IMR-90 (cell line): Measurements from ENCODE around the gene UTP4. TPM values are rescaled to one million over a fixed set of nuclear protein-coding genes. Genes with fewer than 3 reads are reported as not detected.

Experiments
- ATAC-seq: fragments of 200-7000 bp; cut with Tn5 transposase; 2 replicates; pipeline ENCODE4 v1.9.1; 2020; ENCODE audit warnings: low read depth, mild to moderate bottlenecking, moderate library complexity
- BruUV-seq: library from RNA; stranded (reverse); fragments of 400-500 nt; replicated peaks from 2 replicates; lab custom pipeline; 2021; lab: Mats Ljungman, UMichigan
- CTCF ChIA-PET: fragments of 300-600 bp; formaldehyde crosslinking; extraction: SDS; loops from one replicate; lab custom pipeline; 2021; ENCODE audit warnings: antibody characterized with exemption; lab: Yijun Ruan, JAX
- POLR2A ChIA-PET: fragments of 300-600 bp; sonication (Branson Sonifier 250); formaldehyde crosslinking; loops from one replicate; lab custom pipeline; 2022; ENCODE audit warnings: antibody characterized with exemption; ENCODE audit not compliant: unreplicated experiment; lab: Charles Lee
- DNase-seq: peaks from one replicate; pipeline ENCODE4 v3.0.0; 2013
- H2AFZ ChIP-seq: replicated peaks from 2 replicates; pipeline ENCODE3; 2013; ENCODE audit warnings: low read length, mild to moderate bottlenecking; ENCODE audit not compliant: poor library complexity
- H2AK5ac ChIP-seq: 2 replicates; pipeline ENCODE4 v1.6.1; 2013; ENCODE audit warnings: low read depth, low read length, inconsistent platforms
- H2AK9ac ChIP-seq: replicated peaks from 2 replicates; pipeline ENCODE3; 2013; ENCODE audit warnings: mild to moderate bottlenecking, low read depth, low read length, moderate library complexity; ENCODE audit not compliant: poor library complexity
- H2BK120ac ChIP-seq: 2 replicates; pipeline ENCODE4 v1.6.1; 2013; ENCODE audit warnings: low read depth, low read length, inconsistent platforms
- H2BK15ac ChIP-seq: 3 replicates; pipeline ENCODE4 v1.6.1; 2013; ENCODE audit warnings: low read depth, low read length, inconsistent platforms
- H2BK20ac ChIP-seq: 2 replicates; pipeline ENCODE4 v1.6.1; 2013; ENCODE audit warnings: low read depth, mild to moderate bottlenecking, inconsistent platforms, low read length, moderate library complexity
- H2BK5ac ChIP-seq: 2 replicates; pipeline ENCODE4 v1.6.1; 2013; ENCODE audit warnings: mild to moderate bottlenecking, low read depth, low read length, inconsistent platforms; ENCODE audit not compliant: poor library complexity, severe bottlenecking
- H3K14ac ChIP-seq: replicated peaks from 2 replicates; pipeline ENCODE4 v1.6.1; 2013; ENCODE audit warnings: low read depth, low read length, inconsistent platforms
- H3K18ac ChIP-seq: 2 replicates; pipeline ENCODE4 v1.6.1; 2013; ENCODE audit warnings: low read depth, low read length, control low read depth
- H3K23ac ChIP-seq: 2 replicates; pipeline ENCODE4 v1.6.1; 2013; ENCODE audit warnings: low read depth, low read length, inconsistent platforms
- H3K27ac ChIP-seq: 2 replicates; pipeline ENCODE4 v1.5.1; 2013; ENCODE audit warnings: mild to moderate bottlenecking, control low read depth, low read length; ENCODE audit not compliant: insufficient read depth
- H3K27me3 ChIP-seq: 2 replicates; pipeline ENCODE4 v1.6.1; 2013; ENCODE audit warnings: low read length; ENCODE audit not compliant: control insufficient read depth, insufficient read depth
- H3K36me3 ChIP-seq: 2 replicates; pipeline ENCODE4 v1.6.1; 2013; ENCODE audit warnings: low read length, mixed read lengths; ENCODE audit not compliant: control insufficient read depth, insufficient read depth
- H3K4ac ChIP-seq: 2 replicates; pipeline ENCODE4 v1.6.1; 2013; ENCODE audit warnings: low read depth, low read length, inconsistent platforms
- H3K4me1 ChIP-seq: 2 replicates; pipeline ENCODE4 v1.6.1; 2013; ENCODE audit warnings: low read length, mixed read lengths; ENCODE audit not compliant: control insufficient read depth, insufficient read depth
- H3K4me2 ChIP-seq: 2 replicates; pipeline ENCODE4 v1.6.1; 2013; ENCODE audit warnings: low read depth, mild to moderate bottlenecking, control low read depth, low read length, moderate library complexity
- H3K4me3 ChIP-seq: 2 replicates; pipeline ENCODE4 v1.5.1; 2013; ENCODE audit warnings: low read depth, mild to moderate bottlenecking, control low read depth, low read length, moderate library complexity; ENCODE audit not compliant: insufficient read depth
- H3K56ac ChIP-seq: 2 replicates; pipeline ENCODE4 v1.6.1; 2013; ENCODE audit warnings: low read length, inconsistent platforms; ENCODE audit not compliant: insufficient read depth; ENCODE audit errors: extremely low read depth
- H3K79me1 ChIP-seq, 2 experiments: 2 replicates each; pipeline ENCODE4 v1.6.1; 2013; ENCODE audit warnings: low read length in 2 of 2, inconsistent platforms in 1 of 2, low read depth in 1 of 2
- H3K9ac ChIP-seq: 2 replicates; pipeline ENCODE4 v1.6.1; 2013; ENCODE audit warnings: low read depth, low read length, control low read depth
- H3K9me1 ChIP-seq: 2 replicates; pipeline ENCODE4 v1.6.1; 2013; ENCODE audit warnings: low read length, inconsistent platforms; ENCODE audit not compliant: insufficient read depth
- H3K9me3 ChIP-seq: 2 replicates; pipeline ENCODE4 v1.6.1; 2013; ENCODE audit warnings: low read length; ENCODE audit not compliant: control insufficient read depth, insufficient read depth
- H4K20me1 ChIP-seq: 2 replicates; pipeline ENCODE4 v1.6.1; 2013; ENCODE audit warnings: low read length, inconsistent platforms; ENCODE audit not compliant: insufficient read depth
- H4K5ac ChIP-seq: 2 replicates; pipeline ENCODE4 v1.6.1; 2013; ENCODE audit warnings: mild to moderate bottlenecking, low read depth, low read length, control low read depth
- H4K8ac ChIP-seq, 2 experiments: 2 replicates each; pipeline ENCODE4 v1.6.1; 2013; ENCODE audit warnings: low read depth in 2 of 2, low read length in 2 of 2, control low read depth in 1 of 2, inconsistent platforms in 1 of 2
- H4K91ac ChIP-seq: 2 replicates; pipeline ENCODE4 v1.6.1; 2013; ENCODE audit warnings: low read depth, low read length, inconsistent platforms; ENCODE audit not compliant: insufficient read depth
- BHLHE40 ChIP-seq: fragments of 150-350 bp; IDR thresholded peaks from 2 replicates; pipeline ENCODE4 v1.6.1; 2016; ENCODE audit warnings: mild to moderate bottlenecking, low read depth, low read length
- CEBPB ChIP-seq: IDR thresholded peaks from 2 replicates; pipeline ENCODE4 v1.6.1; 2012; ENCODE audit warnings: low read depth, low read length, improper control_type of control experiment
- CHD1 ChIP-seq: IDR thresholded peaks from 2 replicates; pipeline ENCODE4 v1.6.1; 2012; ENCODE audit warnings: low read depth, low read length, improper control_type of control experiment
- CTCF ChIP-seq: conservative IDR thresholded peaks from 2 replicates; pipeline ENCODE4 v1.5.1; 2012; ENCODE audit warnings: mild to moderate bottlenecking, low read depth, low read length, improper control_type of control experiment
- ELK1 ChIP-seq: fragments of 150-350 bp; IDR thresholded peaks from 2 replicates; pipeline ENCODE4 v1.6.1; 2016; ENCODE audit warnings: low read depth, mild to moderate bottlenecking, low read length, moderate library complexity, borderline replicate concordance
- FOS ChIP-seq: fragments of 150-350 bp; IDR thresholded peaks from 2 replicates; pipeline ENCODE4 v1.6.1; 2016; ENCODE audit warnings: low read depth, low read length
- MAFK ChIP-seq: IDR thresholded peaks from 2 replicates; pipeline ENCODE4 v1.6.1; 2012; ENCODE audit warnings: low read depth, low read length, improper control_type of control experiment
- MAZ ChIP-seq: IDR thresholded peaks from 2 replicates; pipeline ENCODE4 v1.6.1; 2012; ENCODE audit warnings: low read depth, mild to moderate bottlenecking, low read length, improper control_type of control experiment, moderate library complexity, borderline replicate concordance
- MXI1 ChIP-seq: IDR thresholded peaks from 2 replicates; pipeline ENCODE4 v1.6.1; 2012; ENCODE audit warnings: low read depth, mild to moderate bottlenecking, low read length, moderate library complexity, borderline replicate concordance
- NFE2L2 ChIP-seq: fragments of 150-350 bp; IDR thresholded peaks from 2 replicates; pipeline ENCODE4 v1.6.1; 2016; ENCODE audit warnings: low read depth, mild to moderate bottlenecking, low read length
- POLR2A ChIP-seq: IDR thresholded peaks from 2 replicates; pipeline ENCODE4 v1.6.1; 2012; ENCODE audit warnings: mild to moderate bottlenecking, low read depth, low read length
- RAD21 ChIP-seq: IDR thresholded peaks from 2 replicates; pipeline ENCODE4 v1.6.1; 2012; ENCODE audit warnings: low read length, improper control_type of control experiment
- RCOR1 ChIP-seq: IDR thresholded peaks from 2 replicates; pipeline ENCODE4 v1.6.1; 2012; ENCODE audit warnings: mild to moderate bottlenecking, low read length, improper control_type of control experiment; ENCODE audit not compliant: insufficient replicate concordance
- RFX5 ChIP-seq: IDR thresholded peaks from 2 replicates; pipeline ENCODE4 v1.8.0; 2012; ENCODE audit warnings: low read depth, mild to moderate bottlenecking, low read length, moderate library complexity
- SMC3 ChIP-seq: fragments of 150-350 bp; IDR thresholded peaks from 2 replicates; pipeline ENCODE4 v1.6.1; 2016; ENCODE audit warnings: low read depth, mild to moderate bottlenecking, antibody characterized with exemption, low read length, moderate library complexity
- USF2 ChIP-seq: fragments of 150-350 bp; IDR thresholded peaks from 2 replicates; pipeline ENCODE4 v1.6.1; 2017; ENCODE audit warnings: mild to moderate bottlenecking, antibody characterized with exemption, low read length, low read depth
- dilution Hi-C: fragments of 300-500 bp; cut with HindIII; formaldehyde crosslinking; loops from one replicate; pipeline ENCODE4 v1.14.3; 2018; ENCODE audit warnings: low sequenced_read_pairs; ENCODE audit not compliant: unreplicated experiment
- in situ Hi-C: fragments of 300-500 bp; cut with MboI; formaldehyde crosslinking; loops from 3 replicates; pipeline ENCODE4 v1.14.3; 2019; ENCODE audit warnings: low sequenced_read_pairs, inconsistent platforms, mixed read lengths
- intact Hi-C: fragments of 100-400 bp; cut with micrococcal nuclease; formaldehyde crosslinking; loops from 2 replicates; pipeline ENCODE4 v1.10.0; 2022
- polyA plus RNA-seq, 3 experiments: library from polyadenylated mRNA; depleted of rRNA; stranded (reverse); fragments of >200 nt; gene quantifications; 2 replicates each; pipeline ENCODE4 v1.2.3, GENCODE V29; 2012; ENCODE audit warnings: low replicate concordance in 1 of 3
- total RNA-seq: library from RNA; depleted of rRNA; stranded (reverse); fragments of >200 nt; gene quantifications from 2 replicates; pipeline ENCODE4 v1.2.3, GENCODE V29; 2012

Gene UTP4
- total and polyA plus RNA-seq, 2 of the 4 experiments (the other 2 are of a cell fraction), result 32.1 to 61.8 TPM

GRCh38 chr16:69193855-69194254, 61.4 kb downstream of the UTP4 start:
- Histone ChIP-seq H3K4me3 (no peak overlapping the region), H3K9me3 (no peaks in the 10 kb centered on the region), H3K27ac (peak overlapping the region; percentile 93), H4K8ac (peak overlapping the region; percentile 4 to 94), H2AK9ac (no peak overlapping the region), H3K14ac (peak overlapping the region; percentile 95), H3K4me1 (peaks cover 33% of the 10 kb centered on the region), H3K56ac (peak overlapping the region; percentile 87), H3K23ac (peak overlapping the region; percentile 94; the same call in 1 of the 2 replicates), H4K5ac (peak overlapping the region; percentile 79), H3K4ac (peak overlapping the region; percentile 95), H2BK5ac (peak overlapping the region; percentile 92), H2BK120ac (peak overlapping the region; percentile 97), H3K9me1 (peaks cover 20% of the 10 kb centered on the region), H3K27me3 (no peaks in the 10 kb centered on the region), H2AK5ac (peak overlapping the region; percentile 69; the same call in 1 of the 2 replicates), H3K18ac (peak overlapping the region; percentile 83), H2BK15ac (no peak overlapping the region), H3K9ac (peak overlapping the region; percentile 76), H3K4me2 (peak overlapping the region; percentile 77), H4K20me1 (peaks cover 34% of the 10 kb centered on the region; the same call in 1 of the 2 replicates), H3K79me1 (peaks cover 5 to 63% of the 10 kb centered on the region in 2 experiments), H2BK20ac (peak overlapping the region; percentile 96), H3K36me3 (0 out of 2 replicates have a peak, but pooled peaks cover 2% of the 10 kb centered on the region), H2AFZ (no peak overlapping the region), H4K91ac (peak overlapping the region; percentile 97)
- POLR2A ChIA-PET, result no interaction called here
- TF ChIP-seq RFX5 (no peak), SMC3 (no peak), MXI1 (no peak), CHD1 (no peak), CTCF (no peak), RAD21 (no peak), NFE2L2 (no peak), ELK1 (no peak), FOS (no peak), MAZ (no peak), CEBPB (no peak; the same call in 1 of the 2 replicates), RCOR1 (no peak), MAFK (no peak), BHLHE40 (no peak), POLR2A (no peak), USF2 (no peak)
- peak; percentile 72 for ATAC-seq
- peak; percentile 71 for DNase-seq
- in situ Hi-C loops (no loop called here), dilution Hi-C loops (no loop called here), intact Hi-C loops (no loop called here)
- BruUV-seq, result no TSS peak
- CTCF ChIA-PET, result interaction anchor here (0.8 kb wide), 1 partner anchor 28 kb away, joined by 3 read pairs; no protein-coding TSS in a partner anchor
